Endothelial cell (in vitro differentiated cells): ENCODE measurements around the gene SCFD2. TPM values are rescaled to one million over a fixed set of nuclear protein-coding genes. Genes with fewer than 3 reads are reported as not detected.

Experiments used
- DNase-seq: peaks from one replicate; pipeline ENCODE4 v3.0.0; 2021; ENCODE audit warnings: low spot score
- H3K27ac Mint-ChIP-seq: one replicate; pipeline ENCODE4 v1.8.0; 2021; ENCODE audit warnings: mixed read lengths, inconsistent platforms; ENCODE audit not compliant: unreplicated experiment
- H3K27me3 Mint-ChIP-seq: one replicate; pipeline ENCODE4 v1.8.0; 2021; ENCODE audit warnings: mild to moderate bottlenecking, moderate library complexity, mixed read lengths, inconsistent platforms; ENCODE audit not compliant: unreplicated experiment
- H3K36me3 Mint-ChIP-seq: one replicate; pipeline ENCODE4 v1.8.0; 2021; ENCODE audit warnings: mild to moderate bottlenecking, low read depth, mixed read lengths, inconsistent platforms; ENCODE audit not compliant: unreplicated experiment
- H3K4me1 Mint-ChIP-seq: one replicate; pipeline ENCODE4 v1.8.0; 2021; ENCODE audit warnings: mild to moderate bottlenecking, mixed read lengths, inconsistent platforms; ENCODE audit not compliant: unreplicated experiment
- H3K4me3 Mint-ChIP-seq: one replicate; pipeline ENCODE4 v1.8.0; 2021; ENCODE audit warnings: mild to moderate bottlenecking, mixed read lengths, inconsistent platforms; ENCODE audit not compliant: unreplicated experiment
- H3K9me3 Mint-ChIP-seq: one replicate; pipeline ENCODE4 v1.8.0; 2021; ENCODE audit warnings: mixed read lengths, inconsistent platforms; ENCODE audit not compliant: unreplicated experiment
- CTCF ChIP-seq: fragments of 200-600 bp; sonication (generic); IDR thresholded peaks from one replicate; pipeline ENCODE4 v1.5.0; 2021; ENCODE audit warnings: antibody characterized with exemption; ENCODE audit not compliant: unreplicated experiment
- total RNA-seq: library from RNA; stranded (reverse); fragmentation: NEBNext Ultra II Directional; extraction: Animal tissue kit (Norgen Biotek cat#: 25700); gene quantifications from one replicate; pipeline ENCODE4 v1.2.1, GENCODE V29; 2021; ENCODE audit not compliant: unreplicated experiment

SCFD2 gene
- total RNA-seq, 1 donor from 2014 or later, result 13.6 TPM

GRCh38 chr4:53015681-53016080 is 350.2 kb downstream of the SCFD2 start:
- Mint-ChIP-seq H3K4me3 (no peak overlapping the region), H3K9me3 (no peaks in the 10 kb centered on the region), H3K36me3 (no peaks in the 10 kb centered on the region), H3K4me1 (peaks cover 23% of the 10 kb centered on the region), H3K27ac (no peak overlapping the region), H3K27me3 (no peaks in the 10 kb centered on the region)
- peak; percentile 49 for DNase-seq
- peak; percentile 81 for TF ChIP-seq CTCF

GRCh38 chr4:53014881-53015280 is 351.0 kb downstream of the SCFD2 start:
- H3K4me1 Mint-ChIP-seq, result peaks cover 23% of the 10 kb centered on the region
- TF ChIP-seq CTCF, result no peak
- no peak overlapping the region for H3K4me3 Mint-ChIP-seq
- no peaks in the 10 kb centered on the region for H3K9me3 Mint-ChIP-seq
- no peak overlapping the region for H3K27ac Mint-ChIP-seq
- H3K27me3 Mint-ChIP-seq, result no peaks in the 10 kb centered on the region
- no peak for DNase-seq
- H3K36me3 Mint-ChIP-seq, result no peaks in the 10 kb centered on the region

GRCh38 chr4:53013873-53014775 is 351.7 kb downstream of the SCFD2 start:
- no peak overlapping the region for H3K4me3 Mint-ChIP-seq
- peaks cover 23% of the 10 kb centered on the region for H3K4me1 Mint-ChIP-seq
- DNase-seq, result no peak
- H3K27me3 Mint-ChIP-seq, result no peaks in the 10 kb centered on the region
- no peaks in the 10 kb centered on the region for H3K9me3 Mint-ChIP-seq
- no peak for TF ChIP-seq CTCF
- no peak overlapping the region for H3K27ac Mint-ChIP-seq
- no peaks in the 10 kb centered on the region for H3K36me3 Mint-ChIP-seq

GRCh38 chr4:53012738-53013137 is 353.1 kb downstream of the SCFD2 start:
- no peak for TF ChIP-seq CTCF
- no peaks in the 10 kb centered on the region for H3K9me3 Mint-ChIP-seq
- no peaks in the 10 kb centered on the region for H3K36me3 Mint-ChIP-seq
- H3K4me3 Mint-ChIP-seq, result no peak overlapping the region
- H3K4me1 Mint-ChIP-seq, result peaks cover 25% of the 10 kb centered on the region
- no peak for DNase-seq
- no peaks in the 10 kb centered on the region for H3K27me3 Mint-ChIP-seq
- H3K27ac Mint-ChIP-seq, result peak overlapping the region; percentile 1

GRCh38 chr4:53011259-53011905 is 354.5 kb downstream of the SCFD2 start:
- Mint-ChIP-seq H3K36me3 (no peaks in the 10 kb centered on the region), H3K4me1 (peaks cover 26% of the 10 kb centered on the region), H3K9me3 (no peaks in the 10 kb centered on the region), H3K4me3 (no peak overlapping the region), H3K27ac (no peak overlapping the region), H3K27me3 (no peaks in the 10 kb centered on the region)
- no peak for DNase-seq
- TF ChIP-seq CTCF, result no peak
